GM12872 (cell line): ENCODE data around the gene BICD1.

Experiments
- CTCF ChIP-seq: IDR thresholded peaks from 3 replicates; pipeline ENCODE4 v1.5.1; 2011; ENCODE audit warnings: low read depth, mild to moderate bottlenecking, low read length, moderate library complexity; ENCODE audit not compliant: insufficient read depth

The BICD1 gene

GRCh38 chr12:32170437-32170998 is 63.9 kb downstream of the BICD1 start:
- TF ChIP-seq CTCF: no peak

- no peak for TF ChIP-seq CTCF
Measured at GRCh38 chr12:32171211-32171610, 64.6 kb downstream of the BICD1 start.

GRCh38 chr12:32176606-32177005 is 70.0 kb downstream of the BICD1 start:
- TF ChIP-seq CTCF: no peak

- TF ChIP-seq CTCF: no peak
Measured at GRCh38 chr12:32178341-32179010, 71.8 kb downstream of the BICD1 start.

GRCh38 chr12:32179011-32179395 is 72.4 kb downstream of the BICD1 start:
- no peak for TF ChIP-seq CTCF

GRCh38 chr12:32181498-32182175 is 75.0 kb downstream of the BICD1 start:
- no peak for TF ChIP-seq CTCF

- no peak for TF ChIP-seq CTCF
Measured at GRCh38 chr12:32183650-32184049, 77.0 kb downstream of the BICD1 start.
